H1 (cell line): ENCODE data around the gene ABHD8. TPM values are rescaled to one million over a fixed set of nuclear protein-coding genes. Genes with fewer than 3 reads are reported as not detected.

Experiments
- CTCF ChIA-PET: fragments of 300-600 bp; sonication (Branson Sonifier 250); formaldehyde crosslinking; loops from one replicate; lab custom pipeline; 2021; ENCODE audit not compliant: partially characterized antibody; lab: Charles Lee
- POLR2A ChIA-PET: fragments of 300-600 bp; sonication (Branson Sonifier 250); formaldehyde crosslinking; loops from one replicate; lab custom pipeline; 2021; ENCODE audit warnings: inconsistent platforms; ENCODE audit not compliant: partially characterized antibody; lab: Charles Lee
- DNase-seq, 2 experiments: peaks; one replicate each; pipeline versions ENCODE4 v3.0.0 to v3.0.0-alpha.2; 2010 to 2022; ENCODE audit warnings: low spot score in 2 of 2, low read depth in 1 of 2, mixed read lengths in 1 of 2
- FAIRE-seq: peaks from 2 replicates; lab custom pipeline; 2011; peaks lifted over from hg19 to GRCh38; lab: Jason Lieb, UNC
- H2AFZ ChIP-seq: 2 replicates; pipeline ENCODE4 v1.8.1; 2012; ENCODE audit warnings: low read length, inconsistent platforms
- H2AK5ac ChIP-seq: 2 replicates; pipeline ENCODE4 v1.6.1; 2013; ENCODE audit warnings: low read depth, low read length
- H2BK120ac ChIP-seq: replicated peaks from 2 replicates; pipeline ENCODE3; 2013; ENCODE audit warnings: low read depth, low read length, inconsistent platforms
- H2BK12ac ChIP-seq: 2 replicates; pipeline ENCODE4 v1.6.1; 2013; ENCODE audit warnings: low read depth, low read length
- H2BK15ac ChIP-seq: 2 replicates; pipeline ENCODE4 v1.6.1; 2013; ENCODE audit warnings: low read length
- H2BK20ac ChIP-seq: 2 replicates; pipeline ENCODE4 v1.6.1; 2013; ENCODE audit warnings: low read length
- H2BK5ac ChIP-seq: 2 replicates; pipeline ENCODE4 v1.6.1; 2013; ENCODE audit warnings: low read depth, low read length
- H3K14ac ChIP-seq: 2 replicates; pipeline ENCODE4 v1.6.1; 2013; ENCODE audit warnings: inconsistent platforms; ENCODE audit not compliant: insufficient read length
- H3K18ac ChIP-seq: 2 replicates; pipeline ENCODE4 v1.6.1; 2013; ENCODE audit warnings: low read length; ENCODE audit errors: extremely low read depth
- H3K23ac ChIP-seq: 2 replicates; pipeline ENCODE4 v1.6.1; 2013; ENCODE audit warnings: inconsistent platforms; ENCODE audit not compliant: insufficient read length
- H3K23me2 ChIP-seq: 2 replicates; pipeline ENCODE4 v1.6.1; 2013; ENCODE audit warnings: low read depth, low read length
- H3K27ac ChIP-seq: 2 replicates; pipeline ENCODE4 v1.6.1; 2011; ENCODE audit warnings: low read depth, low read length, inconsistent platforms
- H3K27me3 ChIP-seq, 4 experiments: replicated peaks in 1 of 4; 1 replicate in 1 of 4; 2 replicates in 3 of 4; pipeline versions ENCODE4 v1.6.1 to v1.8.1; 2011 to 2013; ENCODE audit warnings: low read length in 3 of 4, mild to moderate bottlenecking in 3 of 4, inconsistent platforms in 2 of 4, mixed read lengths in 2 of 4, moderate library complexity in 1 of 4; ENCODE audit not compliant: control insufficient read depth in 3 of 4, insufficient read depth in 3 of 4; ENCODE audit errors: extremely low read depth in 1 of 4
- H3K36me3 ChIP-seq, 4 experiments: 2 replicates each; pipeline versions ENCODE4 v1.6.1 to v1.8.1; 2011 to 2013; ENCODE audit warnings: mild to moderate bottlenecking in 4 of 4, low read length in 3 of 4, moderate library complexity in 2 of 4, control low read depth in 1 of 4, inconsistent platforms in 1 of 4; ENCODE audit not compliant: insufficient read depth in 4 of 4, control insufficient read depth in 2 of 4
- H3K4ac ChIP-seq: replicated peaks from 2 replicates; pipeline ENCODE3; 2013; ENCODE audit warnings: low read length, low read depth, mixed read lengths, inconsistent platforms; ENCODE audit not compliant: insufficient read length
- H3K4me1 ChIP-seq, 4 experiments: replicated peaks in 1 of 4; 1 replicate in 1 of 4; 2 replicates in 3 of 4; pipeline versions ENCODE4 v1.6.1 to v1.8.1; 2011 to 2013; ENCODE audit warnings: low read length in 3 of 4, inconsistent platforms in 2 of 4, mixed read lengths in 1 of 4; ENCODE audit not compliant: insufficient read depth in 4 of 4, control insufficient read depth in 3 of 4
- H3K4me2 ChIP-seq, 2 experiments: 2 replicates each; pipeline versions ENCODE4 v1.6.1 to v1.8.1; 2011 to 2013; ENCODE audit warnings: low read depth in 2 of 2, low read length in 2 of 2, control low read depth in 1 of 2, inconsistent platforms in 1 of 2, mild to moderate bottlenecking in 1 of 2; ENCODE audit not compliant: insufficient read depth in 1 of 2
- H3K4me3 ChIP-seq, 4 experiments: fragments of 200-600, 300-600 bp in 1 of 4; sonication (generic), shearing (Covaris generic), sonication (Bioruptor Twin) in 1 of 4; 2 replicates each; pipeline versions ENCODE4 v1.5.1 to v1.8.1; 2011 to 2016; ENCODE audit warnings: low read length in 4 of 4, low read depth in 3 of 4, control low read depth in 2 of 4, inconsistent platforms in 2 of 4, mild to moderate bottlenecking in 2 of 4, mixed read lengths in 1 of 4, moderate library complexity in 1 of 4; ENCODE audit not compliant: insufficient read depth in 2 of 4; ENCODE audit errors: extremely low read depth in 1 of 4
- H3K56ac ChIP-seq: replicated peaks from 2 replicates; pipeline ENCODE3; 2013; ENCODE audit warnings: low read depth, mild to moderate bottlenecking, mixed read lengths, low read length, inconsistent platforms; ENCODE audit not compliant: insufficient read length
- H3K79me1 ChIP-seq: 2 replicates; pipeline ENCODE4 v1.6.1; 2013; ENCODE audit warnings: low read depth, low read length, control low read depth
- H3K79me2 ChIP-seq, 2 experiments: 2 replicates each; pipeline versions ENCODE4 v1.6.1 to v1.8.1; 2012 to 2013; ENCODE audit warnings: low read length in 2 of 2, mild to moderate bottlenecking in 2 of 2, inconsistent platforms in 1 of 2; ENCODE audit not compliant: insufficient read depth in 2 of 2, control insufficient read depth in 1 of 2
- H3K9ac ChIP-seq, 4 experiments: replicated peaks in 1 of 4; 1 replicate in 1 of 4; 2 replicates in 3 of 4; pipeline versions ENCODE4 v1.6.1 to v1.8.1; 2011 to 2013; ENCODE audit warnings: low read depth in 3 of 4, low read length in 3 of 4, control low read depth in 2 of 4, mild to moderate bottlenecking in 2 of 4, moderate library complexity in 2 of 4, inconsistent platforms in 1 of 4; ENCODE audit errors: extremely low read depth in 1 of 4
- H3K9me3 ChIP-seq, 2 experiments: 2 replicates each; pipeline versions ENCODE4 v1.6.1 to v1.8.1; 2012 to 2013; ENCODE audit warnings: mild to moderate bottlenecking in 2 of 2, moderate library complexity in 2 of 2, control low read depth in 1 of 2, inconsistent platforms in 1 of 2, low read depth in 1 of 2, low read length in 1 of 2, mixed read lengths in 1 of 2; ENCODE audit not compliant: insufficient read depth in 2 of 2
- H4K20me1 ChIP-seq, 2 experiments: replicated peaks in 1 of 2; 2 replicates each; pipeline versions ENCODE3 to v1.8.1; 2011 to 2013; ENCODE audit warnings: inconsistent platforms in 2 of 2, low read length in 2 of 2, mild to moderate bottlenecking in 1 of 2; ENCODE audit not compliant: insufficient read depth in 2 of 2, control insufficient read depth in 1 of 2
- H4K5ac ChIP-seq: 2 replicates; pipeline ENCODE4 v1.6.1; 2013; ENCODE audit warnings: low read length, low read depth, mixed read lengths, inconsistent platforms; ENCODE audit not compliant: insufficient read length
- H4K8ac ChIP-seq: 2 replicates; pipeline ENCODE4 v1.8.0; 2013; ENCODE audit warnings: mild to moderate bottlenecking, moderate library complexity, low read length, inconsistent platforms; ENCODE audit not compliant: insufficient read depth; ENCODE audit errors: extremely low read depth
- H4K91ac ChIP-seq: replicated peaks from 2 replicates; pipeline ENCODE3; 2013; ENCODE audit warnings: low read length, mixed read lengths, inconsistent platforms; ENCODE audit not compliant: insufficient read length
- BRCA1 ChIP-seq: IDR thresholded peaks from 2 replicates; pipeline ENCODE4 v1.6.1; 2012; ENCODE audit warnings: low read depth, low read length, improper control_type of control experiment
- NRF1 ChIP-seq: IDR thresholded peaks from 2 replicates; pipeline ENCODE4 v1.6.1; 2011; ENCODE audit warnings: mild to moderate bottlenecking, low read depth, low read length, improper control_type of control experiment
- RNF2 ChIP-seq: fragments of 200-900, 300-1000 bp; sonication (generic); IDR thresholded peaks from 2 replicates; pipeline ENCODE4 v1.7.1; 2016; ENCODE audit warnings: borderline replicate concordance, low read depth, mild to moderate bottlenecking, antibody characterized with exemption, low read length; ENCODE audit not compliant: poor library complexity, severe bottlenecking; ENCODE audit errors: missing control alignments
- SUZ12 ChIP-seq: fragments of 200-600 bp; sonication (generic); IDR thresholded peaks from 2 replicates; pipeline ENCODE4 v1.6.1; 2012; ENCODE audit warnings: mild to moderate bottlenecking, inconsistent platforms, low read length, moderate library complexity, mixed read lengths
- WGBS, 2 experiments: shearing (Covaris generic) in 1 of 2; methylation state at CpG; one replicate each; pipeline versions ENCODE4 v1.1.6 to v1.1.7; 2013 to 2015; ENCODE audit warnings: low lambda C conversion rate in 2 of 2, mixed read lengths in 2 of 2, inconsistent platforms in 1 of 2, low coverage in 1 of 2, missing lambda C conversion rate in 1 of 2; ENCODE audit not compliant: insufficient replicate concordance in 2 of 2, insufficient coverage in 1 of 2, insufficient read length in 1 of 2; ENCODE audit errors: extremely low coverage in 1 of 2, missing lambda C conversion rate in 1 of 2; 5-methylcytosine and 5-hydroxymethylcytosine counted together
- polyA plus RNA-seq, 7 experiments: library from polyadenylated mRNA; depleted of rRNA in 3 of 7; stranded (reverse) in 5 of 7; unstranded in 2 of 7; fragments of >200 nt in 5 of 7; fragments of 200-250 nt in 2 of 7; gene quantifications; 1 replicate in 5 of 7; 2 replicates in 1 of 7; 4 replicates in 1 of 7; pipeline versions ENCODE4 v1.2.1 to v1.2.3, GENCODE V29; 2011 to 2013; ENCODE audit warnings: missing spikeins in 2 of 7, mixed read lengths in 2 of 7
- total RNA-seq: library from RNA; stranded (reverse); fragmentation: NEBNext Ultra II Directional; extraction: Animal tissue kit (Norgen Biotek cat#: 25700); gene quantifications from 2 replicates; pipeline ENCODE4 v1.2.1, GENCODE V29; 2021
- TF ChIP-seq, protein P1 (sequence below): IDR thresholded peaks from 2 replicates; pipeline ENCODE4 v1.6.1; 2012; ENCODE audit warnings: inconsistent platforms
- TF ChIP-seq, protein P2 (sequence below): IDR thresholded peaks from 2 replicates; pipeline ENCODE4 v1.6.1; 2012; ENCODE audit warnings: inconsistent platforms

The ABHD8 gene
- total and polyA plus RNA-seq, 2 of the 8 experiments (the other 6 are each of a cell fraction or from before 2014, with no cell fraction given) = 11.3 to 18.7 TPM

DNA sequence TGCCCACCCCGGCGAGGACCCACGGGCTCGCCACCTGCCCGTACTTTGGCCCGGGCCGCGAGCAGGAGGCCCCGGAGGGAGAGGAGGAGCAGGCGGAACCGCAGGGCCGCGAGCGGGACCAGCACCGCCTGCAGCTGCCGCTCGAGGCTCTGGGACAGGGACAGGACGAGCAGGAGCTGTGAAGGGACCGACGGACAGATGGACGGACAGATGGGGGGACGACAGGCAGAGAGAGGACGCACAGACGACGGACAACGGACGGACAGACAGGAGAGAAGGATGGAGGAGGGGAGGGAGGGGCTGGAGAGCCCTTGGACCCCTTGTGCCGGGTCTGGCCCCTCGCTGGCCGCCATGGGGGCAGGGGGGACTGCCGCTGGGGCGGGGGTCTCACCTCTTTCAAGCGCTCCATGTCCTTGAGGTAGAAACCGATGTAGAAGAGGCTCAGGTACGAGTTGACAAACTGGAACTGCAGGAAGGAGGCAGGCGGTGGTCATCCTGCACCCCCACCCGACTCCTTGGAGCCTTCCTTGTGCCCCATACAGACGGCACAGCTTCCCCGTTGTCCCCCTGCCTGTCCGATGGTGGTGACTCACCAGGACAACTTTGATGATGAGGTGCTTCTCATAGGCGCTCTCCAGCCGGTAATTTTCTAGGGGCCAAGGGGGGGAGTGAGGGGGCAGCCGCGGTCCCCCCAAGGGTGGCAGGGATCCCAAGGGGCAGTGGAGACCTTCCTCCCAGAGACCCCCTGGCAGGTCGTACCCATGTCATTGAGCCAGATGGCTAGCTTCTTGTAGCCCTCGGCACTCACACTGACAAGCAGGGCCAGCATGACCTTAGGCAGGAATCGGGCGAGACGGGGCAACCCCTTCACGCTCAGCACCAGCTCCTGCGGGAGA, 26.4 kb upstream of the ABHD8 start:
- POLR2A ChIA-PET = interaction anchor here (1.0 to 17.1 kb wide), 4 partner anchors 9 to 116 kb away, joined by 3 to 329 read pairs (median 52); partner anchors contain the start of genes ABHD8, ANO8, DDA1 and GTPBP3
- peaks cover 0 to 14% of the 10 kb centered on the region in 2 experiments for H4K20me1 ChIP-seq
- H3K79me2 ChIP-seq = no peaks in the 10 kb centered on the region
- H2AFZ ChIP-seq = no peak overlapping the region
- no peak overlapping the region for H4K91ac ChIP-seq
- WGBS, 2 experiments = 83% methylated on average over 43 of the region's 51 CpGs; no CpG with 5 or more reads in 1 of the 2 experiments
- no peak overlapping the region for H4K5ac ChIP-seq
- peak overlapping the region; percentile 72 to 81 for H3K4me2 ChIP-seq
- no peak overlapping the region for H3K23ac ChIP-seq
- CTCF ChIA-PET = interaction anchor here (0.9 to 3.2 kb wide), 7 partner anchors 11 to 277 kb away, joined by 3 to 13 read pairs (median 4); partner anchors contain the start of genes DDA1 and MRPL34
- peak overlapping the region; percentile 53 for H3K4ac ChIP-seq
- H2BK12ac ChIP-seq = no peak overlapping the region; the same call in 1 of the 2 replicates
- 0 out of 2 replicates have a peak, but pooled peaks cover 2% of the 10 kb centered on the region for H3K79me1 ChIP-seq
- H2BK5ac ChIP-seq = 0 out of 2 replicates have a peak overlapping the region, but pooled peaks have one; percentile 16
- no peak overlapping the region for H2BK20ac ChIP-seq
- H3K27me3 ChIP-seq = no peaks in the 10 kb centered on the region; a peak in 1 of 7 replicates
- TF ChIP-seq NRF1 (no peak), RNF2 (peak; percentile 55), BRCA1 (no peak), SUZ12 (no peak)
- TF ChIP-seq, protein P1, sequence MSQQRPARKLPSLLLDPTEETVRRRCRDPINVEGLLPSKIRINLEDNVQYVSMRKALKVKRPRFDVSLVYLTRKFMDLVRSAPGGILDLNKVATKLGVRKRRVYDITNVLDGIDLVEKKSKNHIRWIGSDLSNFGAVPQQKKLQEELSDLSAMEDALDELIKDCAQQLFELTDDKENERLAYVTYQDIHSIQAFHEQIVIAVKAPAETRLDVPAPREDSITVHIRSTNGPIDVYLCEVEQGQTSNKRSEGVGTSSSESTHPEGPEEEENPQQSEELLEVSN = peak; percentile 89
- TF ChIP-seq, protein P2, sequence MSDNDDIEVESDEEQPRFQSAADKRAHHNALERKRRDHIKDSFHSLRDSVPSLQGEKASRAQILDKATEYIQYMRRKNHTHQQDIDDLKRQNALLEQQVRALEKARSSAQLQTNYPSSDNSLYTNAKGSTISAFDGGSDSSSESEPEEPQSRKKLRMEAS = 0 out of 2 replicates have a peak, but pooled peaks have one; percentile 16
- TF ChIP-seq, all 59 proteins: peak for 3
- H3K23me2 ChIP-seq = peaks cover 15% of the 10 kb centered on the region
- H3K36me3 ChIP-seq = peaks cover 0 to 7% (median 3%) of the 10 kb centered on the region in 4 experiments; a peak in 4 of 8 replicates
- peaks cover 0 to 30% (median 22%) of the 10 kb centered on the region in 4 experiments; a peak in 6 of 7 replicates for H3K4me1 ChIP-seq
- peak overlapping the region; percentile 100 for H2BK15ac ChIP-seq
- DNase-seq = no peak
- no peak for FAIRE-seq
- H4K8ac ChIP-seq = peak overlapping the region; percentile 80; the same call in 1 of the 2 replicates
- peak overlapping the region; percentile 87; the same call in 1 of the 2 replicates for H3K18ac ChIP-seq
- H3K4me3 ChIP-seq = peak overlapping the region in 2 of 4 experiments; percentile 60 to 95; a peak in 3 of 8 replicates
- no peak overlapping the region for H3K9ac ChIP-seq
- no peak overlapping the region for H3K56ac ChIP-seq
- H3K14ac ChIP-seq = no peak overlapping the region
- H2AK5ac ChIP-seq = 0 out of 2 replicates have a peak overlapping the region, but pooled peaks have one; percentile 65
- H2BK120ac ChIP-seq = no peak overlapping the region
- H3K27ac ChIP-seq = no peak overlapping the region
- H3K9me3 ChIP-seq = no peaks in the 10 kb centered on the region
